Stimulated activated CD4-positive, alpha-beta T cell treated with anti-CD3 and anti-CD28 coated beads, TNF-alpha, amount 100 ng/mL, for 4 hours (primary cell): Measurements from ENCODE around the gene PI4K2A.
A peak's percentile ranks its signal among the peaks of the same experiment; 100 is the strongest.
"Not testable (repeated sequence)": the region's sequence is repeated elsewhere in the genome, so short reads cannot be mapped to it uniquely, and the experiment has no call there.

ENCODE experiments used
- DNase-seq, 3 experiments: peaks; one replicate each; pipeline ENCODE4 v3.0.0-alpha.2; 2020; ENCODE audit warnings: low read depth in 3 of 3

Gene PI4K2A

DNA sequence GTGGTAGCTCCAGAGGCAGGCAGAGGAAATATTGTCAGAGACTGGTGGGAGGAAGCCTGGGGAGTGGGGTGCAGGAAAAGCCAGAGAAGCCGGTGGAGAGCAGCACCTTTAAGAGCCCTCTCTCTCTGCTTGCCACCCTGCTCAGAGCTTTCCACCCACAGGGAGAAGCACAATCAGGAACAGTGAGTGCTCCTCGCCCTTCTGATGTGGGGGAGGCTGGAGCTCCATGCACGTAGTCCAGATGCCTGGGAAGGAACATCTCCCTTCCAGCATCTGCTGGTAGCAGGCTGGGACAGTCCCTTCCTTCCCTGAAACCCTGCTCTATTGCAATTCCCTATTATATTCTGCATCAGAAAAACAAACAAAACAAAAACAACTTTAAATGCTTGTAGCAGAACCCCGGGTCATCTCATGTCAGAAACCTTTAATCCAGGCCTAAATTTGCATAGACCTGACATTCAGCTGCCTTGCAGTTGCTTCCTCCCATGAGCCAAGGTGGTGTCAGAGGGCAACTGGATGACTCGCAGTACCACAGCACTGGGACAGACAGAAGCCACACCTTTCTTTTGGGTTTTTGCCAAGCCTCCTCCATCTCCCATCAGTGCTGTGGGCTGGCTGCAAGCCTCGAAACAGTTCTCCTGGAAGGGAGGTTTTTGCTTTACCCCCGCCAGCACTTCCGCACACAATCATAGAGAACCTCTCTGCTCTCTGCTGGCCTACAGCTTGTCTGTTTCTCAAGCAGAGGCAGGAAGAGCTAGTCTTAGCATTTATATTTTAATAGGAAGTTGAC is 33.5 kb downstream of the PI4K2A start:
- no peak for DNase-seq

DNA sequence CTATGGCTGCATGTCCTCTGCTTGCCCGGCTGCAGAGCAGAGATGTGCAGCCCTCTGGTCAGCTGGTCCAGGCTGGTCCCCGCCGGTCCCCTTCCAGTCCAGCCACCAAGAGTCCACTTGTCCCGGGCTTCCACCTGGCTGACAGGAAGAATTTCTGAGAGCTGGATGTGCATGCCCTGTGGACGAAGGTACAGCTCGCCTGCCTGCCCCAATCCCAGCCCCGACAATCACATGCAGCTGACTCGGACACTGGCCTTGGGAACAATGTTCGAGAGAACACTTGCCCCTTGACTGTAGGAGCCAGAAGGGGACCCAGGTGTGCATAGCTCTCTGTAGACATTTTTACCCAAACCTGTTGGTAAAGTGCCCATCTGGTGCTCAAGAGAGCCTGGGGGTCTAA is 34.8 kb downstream of the PI4K2A start:
- DNase-seq: no peak

DNA sequence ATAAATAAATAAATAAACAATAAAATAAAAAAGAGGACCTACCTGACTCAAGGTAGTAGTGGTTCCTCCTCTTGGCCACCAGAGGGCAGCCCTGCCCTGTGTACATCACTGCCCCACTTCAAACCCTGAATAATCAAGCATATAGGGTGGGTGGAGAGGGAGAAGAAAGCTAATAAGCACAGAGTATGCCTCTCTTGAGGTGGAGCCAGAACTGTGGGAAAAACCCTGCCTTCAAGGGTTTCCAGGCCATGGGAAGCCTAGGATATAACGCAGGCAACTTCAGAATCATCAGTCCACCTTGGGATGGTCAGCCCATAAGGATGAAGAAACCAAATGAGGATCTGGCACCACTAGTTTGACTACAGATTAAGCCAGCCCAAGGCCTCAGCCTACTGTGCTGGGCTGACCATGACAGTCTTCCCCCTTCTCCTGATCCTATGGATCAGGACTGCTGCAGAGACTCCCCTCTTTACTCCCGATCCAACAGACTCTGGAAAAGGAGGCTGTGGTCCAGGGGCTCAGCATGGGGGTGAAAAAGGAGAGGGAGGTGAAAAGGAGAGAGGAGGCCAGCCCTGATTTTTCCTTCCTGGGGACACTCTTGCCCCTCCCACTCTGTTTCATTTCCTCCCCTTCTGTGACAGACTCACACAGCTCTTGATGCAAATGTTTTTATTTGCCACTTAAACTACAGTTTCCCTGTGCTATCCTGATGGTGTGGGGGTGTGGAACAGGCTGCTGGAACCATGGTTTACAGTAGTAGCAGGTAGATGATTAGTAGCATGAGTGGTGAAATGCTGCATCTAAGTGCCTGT is 36.5 kb downstream of the PI4K2A start:
- peak; percentile 11 to 30 (median 22) for DNase-seq

DNA sequence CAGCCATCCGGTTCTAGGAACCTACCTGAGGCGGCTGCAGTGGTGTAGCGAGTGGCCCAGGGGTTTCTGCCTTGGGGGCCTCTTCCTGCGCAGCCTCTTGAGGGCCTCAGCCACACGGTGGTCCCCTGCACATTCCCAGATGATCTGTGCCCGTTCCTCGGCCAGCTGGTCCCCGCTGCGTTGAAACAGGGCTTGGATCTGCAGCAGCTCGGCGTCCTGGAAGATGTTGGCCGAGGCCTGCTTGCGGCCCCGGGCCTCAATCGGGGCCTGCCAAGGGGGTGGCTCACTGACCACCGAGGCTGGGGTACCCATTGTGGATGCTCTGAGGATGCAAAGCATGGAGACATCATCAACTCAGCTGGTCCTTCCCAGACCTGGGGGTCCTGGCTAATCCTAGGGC is 39.1 kb downstream of the PI4K2A start:
- no peak for DNase-seq

DNA sequence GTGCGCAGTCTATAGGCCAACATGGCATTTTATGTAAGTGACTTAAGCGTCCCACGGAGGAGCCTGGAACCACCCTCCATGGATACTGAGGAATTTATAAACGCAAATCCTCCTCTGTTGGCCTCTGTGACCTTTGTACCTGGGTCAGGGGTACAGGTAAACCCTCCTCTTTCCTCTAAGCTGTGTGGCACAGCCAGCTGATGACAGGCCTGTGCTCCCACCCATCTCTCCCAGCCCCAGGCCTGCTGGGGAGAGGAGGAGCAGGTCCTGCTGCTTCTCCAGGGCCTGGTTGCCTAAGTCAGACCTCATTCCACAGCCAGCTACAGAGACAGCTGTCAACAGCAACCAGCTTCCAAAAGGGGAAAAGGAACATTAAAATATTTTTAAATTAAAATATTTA is 41.6 kb downstream of the PI4K2A start:
- no peak for DNase-seq

DNA sequence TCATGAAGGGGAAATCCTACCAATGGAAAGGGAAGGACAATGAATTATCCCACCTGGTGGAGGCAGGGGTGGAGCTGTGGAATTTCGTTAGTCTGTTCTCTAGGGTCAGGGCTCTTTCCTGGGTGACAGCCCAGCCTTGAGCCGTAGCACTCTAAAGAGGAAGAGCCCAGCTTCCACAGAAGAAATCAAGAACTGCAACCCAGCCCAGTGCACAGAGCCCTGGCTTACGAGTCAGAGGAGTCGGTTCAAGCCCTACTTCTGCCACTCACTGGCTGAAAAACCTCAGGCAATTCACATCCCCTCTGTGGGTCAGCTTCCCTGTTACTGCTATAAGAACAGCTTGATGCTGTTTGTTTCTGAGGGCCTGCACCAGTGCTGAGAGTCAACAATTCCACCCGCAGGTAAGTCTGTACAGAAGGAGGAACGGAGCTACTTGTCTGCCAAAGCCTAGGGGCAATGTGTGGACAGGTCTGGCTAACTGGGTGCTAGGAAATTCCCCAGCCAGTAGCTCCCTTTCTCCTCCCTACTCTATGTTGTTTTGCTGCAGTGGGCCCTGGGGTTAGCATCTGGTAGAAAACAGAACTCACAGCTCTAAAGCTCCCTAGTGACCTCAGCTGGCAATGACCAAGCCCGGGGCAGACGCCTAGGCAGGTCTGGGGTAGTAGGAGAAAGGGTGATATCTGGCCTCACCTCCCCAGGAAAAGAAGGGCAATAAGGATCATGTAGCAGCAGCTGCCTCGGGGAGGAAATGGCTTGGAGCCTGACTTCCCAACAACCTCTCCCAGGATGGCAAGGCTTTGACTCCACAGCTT is 43.3 kb downstream of the PI4K2A start:
- DNase-seq: no peak

DNA sequence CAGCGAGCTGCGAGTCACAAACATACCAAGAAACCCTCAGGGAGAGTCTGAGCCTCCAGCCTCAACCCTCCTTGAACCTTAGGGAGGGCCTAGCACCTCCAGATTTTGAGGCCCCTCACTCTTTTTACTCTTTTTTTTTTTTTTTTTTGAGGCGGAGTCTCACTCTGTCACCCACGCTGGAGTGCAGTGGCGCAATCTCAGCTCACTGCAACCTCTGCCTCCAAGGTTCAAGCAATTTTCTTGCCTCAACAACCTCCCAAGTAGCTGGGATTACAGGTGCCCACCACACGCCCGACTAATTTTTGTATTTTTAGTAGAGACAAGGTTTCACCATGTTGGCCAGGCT is 43.9 kb downstream of the PI4K2A start:
- DNase-seq: not testable (repeated sequence)

DNA sequence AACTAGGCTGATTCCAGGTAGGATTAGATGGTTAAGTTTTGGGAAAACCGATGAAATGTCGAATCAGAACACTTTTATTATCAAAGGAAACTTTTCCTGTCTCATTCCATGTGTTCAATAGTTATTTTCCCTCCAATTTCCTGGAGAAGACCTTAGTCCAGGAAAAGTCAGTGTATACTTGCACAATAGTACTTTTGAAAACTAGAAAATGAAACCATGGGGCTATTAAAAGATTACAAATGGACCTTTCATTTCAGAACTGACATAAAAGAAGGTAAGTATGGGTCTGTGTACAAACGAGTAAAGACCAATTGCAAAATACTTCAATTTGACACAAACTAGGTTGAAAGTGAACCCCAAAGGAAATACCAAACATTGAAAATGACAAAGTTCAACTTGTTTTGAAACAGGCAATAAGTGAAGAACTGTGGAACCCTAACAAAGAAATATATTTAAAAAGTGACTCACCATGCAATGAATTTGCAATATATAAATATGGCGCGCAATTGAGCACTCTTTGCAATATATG is 44.5 kb downstream of the PI4K2A start:
- DNase-seq: no peak

DNA sequence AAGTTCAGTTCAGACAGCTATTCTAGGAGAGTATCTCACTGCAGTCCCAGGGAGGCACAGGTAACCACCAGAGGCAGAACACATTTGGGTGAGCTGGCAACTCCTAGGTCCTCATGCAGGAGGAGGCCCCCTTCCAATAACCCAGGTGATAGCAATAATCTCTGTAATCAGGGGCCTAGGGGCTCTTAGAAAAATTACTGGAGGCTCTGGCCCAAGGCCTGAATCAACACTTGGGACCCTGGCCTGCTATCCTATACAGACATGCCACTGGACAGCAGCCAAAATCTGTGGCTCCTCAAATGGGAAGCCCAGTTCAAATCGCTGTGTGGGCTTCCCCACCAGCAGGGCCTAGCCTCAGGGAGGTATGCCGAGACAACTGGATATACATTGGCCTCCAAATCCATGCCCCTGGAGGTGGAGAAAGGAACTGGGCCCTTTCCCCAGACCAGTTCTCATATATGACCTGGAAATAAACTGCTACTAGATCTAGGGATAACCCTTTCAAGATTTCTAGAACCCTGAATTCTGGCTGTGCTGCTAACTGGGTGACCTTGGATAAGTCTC is 45.0 kb downstream of the PI4K2A start:
- no peak for DNase-seq

DNA sequence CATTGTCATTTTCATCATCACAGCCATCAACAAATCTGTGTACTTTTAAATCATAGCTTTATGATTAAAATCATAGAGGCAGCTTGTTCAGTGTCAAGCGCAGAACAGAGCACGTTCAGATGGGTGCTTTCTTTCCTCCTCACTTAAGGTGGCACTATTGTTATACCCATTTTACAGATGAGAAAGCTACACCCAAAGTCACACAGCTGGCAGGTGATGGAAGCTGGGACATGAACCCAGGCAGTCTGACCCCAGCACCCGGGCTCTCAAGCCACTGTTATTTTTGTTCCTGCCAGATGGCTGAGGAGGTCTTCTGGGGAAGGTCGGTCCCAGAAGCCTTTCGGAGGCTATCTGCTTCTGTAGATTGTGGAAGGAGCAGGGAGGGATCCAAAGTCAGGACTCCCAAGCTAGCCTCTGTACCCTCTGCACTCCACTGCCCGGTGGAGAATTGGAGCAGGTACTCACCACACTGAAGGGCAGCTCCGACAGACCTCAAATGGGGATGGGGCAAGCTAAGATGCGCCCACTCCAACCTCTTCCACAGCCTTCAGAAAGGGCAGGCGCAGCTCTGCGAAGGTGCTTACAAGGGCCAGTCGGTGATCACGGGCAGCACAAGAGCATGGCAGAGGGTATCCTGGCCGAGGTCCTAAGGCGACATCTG is 46.0 kb downstream of the PI4K2A start:
- no peak for DNase-seq

DNA sequence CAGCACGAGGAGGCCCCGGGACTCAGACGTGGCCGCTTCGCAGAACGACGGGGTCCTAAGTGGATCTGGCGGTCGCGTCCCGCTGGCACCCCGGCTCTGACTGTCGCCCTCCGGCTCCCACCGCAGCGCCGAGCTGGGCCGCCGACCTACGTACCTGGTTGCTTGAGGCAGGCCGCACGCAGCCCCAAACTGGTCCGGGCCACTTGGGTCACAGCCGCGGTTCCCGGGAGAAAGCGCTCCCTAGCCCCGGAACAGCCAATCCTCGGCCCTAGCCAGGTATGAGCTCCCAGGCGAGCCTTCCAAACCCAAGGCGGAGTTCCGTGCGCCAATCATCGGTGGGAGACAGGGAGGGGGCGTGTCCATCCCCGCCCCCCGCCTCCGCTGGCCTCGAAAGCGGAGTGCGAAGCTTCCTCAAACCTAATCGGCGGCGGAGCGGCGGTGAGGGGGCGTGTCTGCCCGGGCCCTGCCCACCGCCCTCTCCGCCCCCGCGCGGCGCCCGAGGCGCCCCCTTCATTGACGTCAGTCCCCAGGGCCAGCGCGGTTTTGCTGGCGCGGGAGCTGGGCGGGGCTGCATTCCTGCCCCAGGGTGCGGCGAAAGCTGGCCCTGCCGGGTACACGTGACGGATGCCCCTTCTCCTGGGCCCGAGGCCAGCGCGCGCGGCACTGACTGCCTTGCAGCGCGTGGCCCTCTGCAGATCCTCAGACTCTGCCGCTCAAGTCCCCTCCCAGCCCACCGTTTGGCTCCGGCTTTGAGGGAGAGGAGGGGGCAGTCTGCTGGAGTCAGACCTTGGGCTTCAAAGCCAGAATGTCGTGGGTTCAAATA is 46.7 kb downstream of the PI4K2A start, which contains the start of gene AVPI1:
TSS of gene AVPI1 (minus strand) at position 280 of the 823 bp plus-strand sequence. CDS start 7,336 bp downstream, outside the sequence.
- DNase-seq: peak; percentile 91 to 96 (median 94)

DNA sequence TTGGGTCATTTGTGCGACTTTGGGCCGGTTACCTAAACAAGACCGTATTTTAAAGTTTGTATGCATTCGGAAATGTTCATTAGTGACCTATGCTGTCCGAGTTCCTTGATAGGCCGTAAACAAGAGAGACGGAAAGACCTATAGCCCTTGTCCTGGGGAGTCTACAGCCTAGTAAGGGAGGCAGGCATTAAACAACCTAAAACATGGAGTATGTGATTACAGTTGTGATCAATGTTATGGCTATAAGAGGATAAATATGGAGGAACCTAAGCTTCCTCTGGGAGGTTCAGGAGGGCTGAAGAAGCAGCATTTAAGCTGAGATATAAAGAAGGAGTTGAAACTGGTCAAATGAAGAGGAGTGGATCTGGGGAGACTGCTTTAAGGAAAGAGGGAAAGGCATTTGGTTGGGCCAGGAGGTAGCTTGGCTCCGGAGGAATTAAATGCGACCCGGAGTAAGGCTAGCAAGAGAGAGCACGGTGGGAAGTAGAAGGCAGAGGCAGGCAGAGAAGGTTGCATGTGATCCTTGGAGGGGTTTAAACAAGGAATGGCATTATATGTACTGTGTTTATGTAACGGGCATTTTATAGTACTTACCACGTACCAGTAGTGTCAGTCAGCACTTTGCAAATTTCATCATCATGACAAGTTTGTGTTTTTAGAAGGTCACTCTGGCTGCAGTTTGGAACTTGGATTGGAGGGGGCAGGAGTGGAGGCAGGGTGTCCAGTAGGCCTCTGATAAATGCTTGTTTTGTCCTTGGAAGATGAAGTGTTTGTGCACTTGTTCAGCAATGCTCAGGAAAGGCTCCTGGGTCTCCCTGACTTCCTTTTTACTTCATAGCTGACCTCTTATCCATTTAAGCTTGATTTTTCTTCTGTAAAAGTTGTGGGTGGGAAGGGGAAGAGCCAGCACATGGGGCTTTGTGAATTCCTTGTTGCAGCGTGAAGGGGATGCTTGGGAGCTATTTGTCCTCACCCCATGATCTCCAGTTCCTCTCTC is 47.6 kb downstream of the PI4K2A start:
- no peak for DNase-seq

DNA sequence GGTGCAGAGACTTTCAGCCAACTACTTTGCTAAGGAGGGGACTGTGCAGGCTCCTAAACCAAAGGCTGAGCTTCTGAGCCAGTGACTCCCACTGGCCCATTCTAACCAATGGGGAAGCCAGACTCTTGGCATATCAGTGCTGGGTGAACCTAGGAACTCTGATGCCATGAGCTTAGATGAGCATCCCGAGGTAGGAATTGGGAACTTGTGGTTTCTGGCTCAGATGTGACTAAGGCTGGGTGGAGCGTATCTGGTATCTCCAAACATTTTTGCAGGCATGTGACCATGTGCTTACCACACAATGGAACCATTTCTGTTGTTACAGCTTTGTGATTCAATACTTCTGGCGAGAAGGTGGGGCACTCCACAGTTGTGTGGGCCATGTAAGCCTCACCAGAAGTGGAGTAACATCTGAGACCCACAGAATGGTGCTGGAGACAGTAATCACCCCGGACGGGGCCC is 49.1 kb downstream of the PI4K2A start:
- DNase-seq: no peak

DNA sequence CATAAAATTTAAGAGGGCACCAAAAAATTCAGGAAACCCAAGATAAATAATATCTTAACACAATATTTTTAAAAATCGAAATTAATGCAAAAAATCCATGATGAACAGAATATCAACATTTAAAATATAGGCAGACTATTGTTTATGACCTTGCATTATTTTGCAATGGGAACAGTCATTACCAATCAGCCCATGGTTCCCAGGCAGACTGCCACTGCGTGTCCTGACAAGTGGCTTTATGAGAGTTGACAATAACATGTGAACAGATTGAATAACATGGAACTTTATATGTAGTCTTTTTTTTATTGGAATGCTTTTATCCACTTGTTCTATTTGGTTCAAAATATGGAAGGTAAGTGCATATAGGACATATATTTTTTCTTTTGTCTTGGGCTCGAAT is 49.7 kb downstream of the PI4K2A start:
- no peak for DNase-seq

DNA sequence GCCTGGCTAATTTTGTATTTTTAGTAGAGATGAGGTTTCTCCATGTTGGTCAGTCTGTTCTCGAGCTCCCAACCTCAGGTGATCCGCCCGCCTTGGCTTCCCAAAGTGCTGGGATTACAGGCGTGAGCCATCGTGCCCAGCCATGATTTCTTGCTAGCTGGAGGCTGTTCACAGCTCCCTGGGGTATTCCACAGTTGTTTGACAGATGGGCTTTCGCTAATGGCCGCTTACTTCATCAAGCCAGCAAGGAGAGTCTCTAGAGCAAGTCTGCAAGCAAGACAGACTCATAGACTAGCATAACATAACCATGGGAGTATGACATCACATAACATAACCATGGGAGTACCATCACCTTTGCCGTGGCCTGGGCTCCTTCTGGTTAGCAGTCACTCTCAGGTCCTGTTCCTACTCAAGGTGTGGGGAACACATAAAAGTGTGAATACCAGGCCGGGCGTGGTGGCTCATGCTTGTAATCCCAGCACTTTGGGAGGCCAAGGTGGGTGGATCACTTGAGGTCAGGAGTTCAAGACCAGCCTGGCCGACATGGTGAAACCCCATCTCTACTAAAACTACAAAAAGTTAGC is 57.7 kb downstream of the PI4K2A start:
- DNase-seq: not testable (repeated sequence)

DNA sequence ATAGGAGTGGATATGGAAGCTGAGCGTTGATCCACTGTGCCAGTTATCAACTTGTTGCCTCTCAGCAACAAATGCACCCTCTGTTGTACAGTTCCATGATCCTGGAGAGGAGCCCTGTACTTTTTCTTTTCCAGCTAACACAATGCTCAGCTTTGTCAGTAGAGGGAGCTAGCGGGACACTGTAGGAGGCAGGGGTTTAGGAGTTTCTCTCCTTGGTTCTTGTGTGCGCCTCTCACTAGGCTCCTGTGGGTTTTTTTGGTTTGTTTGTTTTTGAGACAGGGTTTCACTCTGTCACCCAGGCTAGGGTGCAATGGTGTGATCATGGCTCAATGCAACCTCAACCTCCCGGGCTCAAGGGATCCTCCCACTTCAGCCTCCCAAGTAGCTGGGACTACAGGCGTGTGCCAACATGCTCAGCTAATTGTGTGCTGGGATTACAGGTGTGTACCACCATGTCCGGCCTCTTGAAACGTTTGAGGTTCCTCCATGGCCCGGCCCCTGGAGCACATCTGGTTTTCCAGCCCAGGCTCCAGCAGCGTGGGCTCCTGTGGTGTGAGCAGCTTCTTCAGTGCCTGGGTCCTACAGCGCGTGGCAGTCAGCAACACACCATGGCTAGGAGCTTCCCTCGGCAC is 61.1 kb downstream of the PI4K2A start:
- DNase-seq: peak in 1 of 3 experiments; percentile 17

DNA sequence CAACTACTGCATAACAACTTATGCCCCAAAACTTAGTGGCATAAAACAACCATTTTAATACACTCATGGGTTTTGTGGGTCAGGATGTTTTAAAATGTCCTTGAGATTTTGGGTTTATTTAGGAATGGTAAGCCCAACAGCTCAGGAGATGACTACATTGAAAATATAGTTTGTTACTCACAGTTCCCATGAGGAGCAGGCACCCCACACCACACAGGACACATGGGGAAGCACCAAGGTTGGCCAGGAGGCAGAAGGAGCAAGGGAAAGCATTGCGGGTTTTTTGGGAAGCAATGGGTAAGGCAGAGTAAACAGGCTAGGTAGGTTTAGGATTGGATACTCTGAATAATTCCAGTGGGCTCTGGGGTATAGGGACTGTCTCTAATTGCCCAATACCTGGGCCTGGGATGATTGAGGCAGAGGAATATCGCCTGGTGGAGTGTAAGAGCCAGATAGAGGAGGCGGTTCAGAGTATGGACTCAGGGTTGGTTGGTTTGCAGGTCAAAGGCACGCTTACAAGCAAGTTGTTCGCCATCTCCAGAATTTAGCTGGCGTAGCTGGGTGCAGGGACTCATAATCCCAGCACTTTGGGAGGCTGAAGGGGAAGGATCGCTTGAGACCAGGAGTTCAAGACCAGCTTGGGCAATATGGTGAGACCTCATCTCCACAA is 63.1 kb downstream of the PI4K2A start:
- no peak for DNase-seq
